GM15510 (cell line): Measurements from ENCODE around the gene C9orf57.

ENCODE experiments used
- POLR2A ChIP-seq: IDR thresholded peaks from 3 replicates; pipeline ENCODE4 v1.6.1; 2011; ENCODE audit warnings: borderline replicate concordance; ENCODE audit not compliant: insufficient read length; ENCODE audit errors: extremely low read depth

Gene C9orf57

DNA sequence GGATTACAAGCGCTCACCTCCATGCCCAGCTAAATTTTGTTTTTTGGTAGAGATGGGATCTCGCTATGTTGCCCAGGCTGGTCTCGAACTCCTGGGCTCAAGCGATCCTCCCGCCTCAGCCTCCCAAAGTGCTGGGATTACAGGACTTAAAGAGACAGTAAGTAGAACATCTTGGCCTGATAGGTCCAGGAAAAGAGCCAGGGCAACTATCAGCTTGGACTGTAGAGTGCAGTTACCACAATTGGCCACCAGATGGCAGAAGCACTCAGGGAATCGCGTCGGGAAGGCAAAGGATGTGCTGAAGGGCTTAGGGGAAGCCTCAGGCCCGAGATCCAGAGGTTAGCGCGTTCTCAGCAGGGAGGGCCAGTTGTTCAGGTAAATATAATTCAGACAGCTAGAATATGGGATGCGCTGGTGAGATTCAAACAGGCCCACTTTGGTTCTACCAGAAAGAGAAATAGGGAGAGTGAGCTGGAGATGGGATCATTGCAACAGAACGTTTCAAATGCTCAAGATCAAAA lies 21.5 kb downstream of the C9orf57 start:
- no peak for TF ChIP-seq POLR2A

DNA sequence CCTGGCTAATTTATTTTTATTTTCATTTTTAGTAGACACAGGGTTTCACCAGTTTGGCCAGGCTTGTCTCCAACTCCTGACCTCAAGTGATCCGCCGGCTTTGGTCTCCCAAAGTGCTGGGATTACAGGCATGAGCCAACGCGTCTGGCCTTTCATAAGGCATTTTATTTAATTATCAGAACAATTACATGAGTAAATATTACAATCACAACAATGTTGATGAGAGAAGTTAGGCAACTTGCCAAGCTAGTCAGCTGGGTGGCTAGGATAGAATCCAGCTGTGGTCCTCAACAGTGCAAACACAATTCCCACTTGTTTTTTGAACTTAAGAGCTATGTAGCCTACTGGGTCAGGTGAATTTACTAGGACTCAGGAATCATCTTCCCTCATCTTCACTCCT lies 22.0 kb downstream of the C9orf57 start:
- no peak for TF ChIP-seq POLR2A

DNA sequence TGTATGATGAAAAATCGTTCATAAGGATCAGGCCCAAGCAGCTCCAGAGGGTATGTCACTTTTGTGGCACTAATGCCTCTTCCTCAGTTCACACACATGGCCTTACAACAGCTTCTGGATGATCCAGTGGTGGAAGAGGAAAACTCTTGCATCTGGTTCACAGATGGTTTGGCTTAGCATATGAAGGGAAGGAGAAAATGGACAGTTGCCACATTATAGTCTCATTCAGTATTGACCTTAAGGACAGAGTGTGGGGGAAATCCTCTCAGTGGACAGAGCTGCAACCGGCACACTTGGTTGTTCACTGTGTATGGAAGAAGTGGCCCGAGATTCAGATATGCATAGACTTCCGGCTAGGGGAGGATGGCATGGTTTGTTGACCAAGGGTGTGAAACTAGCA lies 22.8 kb downstream of the C9orf57 start:
- TF ChIP-seq POLR2A = no peak

DNA sequence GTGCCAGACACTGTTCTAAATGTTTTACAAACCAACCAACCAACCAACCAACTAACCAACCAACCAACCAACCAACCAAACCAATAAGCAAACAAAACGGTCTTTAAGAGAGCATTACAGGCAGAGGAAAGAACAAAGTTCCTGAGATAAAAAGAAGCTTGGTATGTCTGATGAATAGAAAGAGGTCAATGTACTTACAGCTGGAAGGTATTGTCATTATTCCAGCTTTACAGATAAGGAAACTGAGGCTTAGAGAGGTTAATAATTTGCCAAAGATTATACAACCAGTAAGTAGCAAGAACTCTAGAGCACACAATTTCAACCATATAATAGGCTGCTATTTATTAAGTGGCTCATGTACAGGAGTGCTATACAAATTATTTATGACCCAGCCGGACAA lies 29.6 kb downstream of the C9orf57 start:
- no peak for TF ChIP-seq POLR2A

DNA sequence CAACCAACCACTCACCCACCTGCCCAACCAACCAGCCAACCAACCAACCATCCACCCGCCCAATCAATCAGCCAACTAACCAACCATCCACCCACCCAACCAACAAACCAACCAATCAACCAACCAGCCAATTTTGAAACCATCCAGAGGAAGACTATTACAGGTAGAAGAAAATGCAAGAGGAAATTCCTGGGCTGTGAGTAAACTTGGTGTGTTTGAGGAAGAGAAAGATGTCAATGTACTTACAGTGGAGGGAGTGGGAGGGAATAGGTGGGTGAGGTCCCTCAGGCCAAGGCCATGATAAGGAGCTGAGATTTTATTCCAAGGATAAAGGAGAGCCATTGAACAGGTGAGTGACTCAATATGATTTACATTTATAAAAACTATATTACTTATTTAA lies 30.4 kb downstream of the C9orf57 start:
- TF ChIP-seq POLR2A = no peak

DNA sequence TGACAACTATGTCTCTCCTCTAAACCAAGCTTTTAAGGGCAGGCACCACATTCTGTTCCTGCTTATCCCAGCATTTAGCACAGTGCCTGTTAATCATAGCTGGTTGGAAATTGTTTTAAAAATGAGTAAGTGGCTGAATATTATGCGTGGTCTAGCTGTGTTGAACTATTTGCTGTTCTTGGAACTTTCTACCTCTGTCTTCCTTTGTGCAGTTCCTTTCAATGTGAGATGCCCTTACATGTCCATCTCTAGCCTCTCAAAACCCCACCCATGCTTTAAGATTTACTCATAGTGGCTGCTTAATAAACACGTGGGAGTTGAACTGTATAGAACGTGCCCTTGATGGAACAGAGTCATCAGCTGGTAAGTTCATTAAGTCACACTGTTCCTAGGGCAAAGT lies 34.5 kb downstream of the C9orf57 start:
- no peak for TF ChIP-seq POLR2A

DNA sequence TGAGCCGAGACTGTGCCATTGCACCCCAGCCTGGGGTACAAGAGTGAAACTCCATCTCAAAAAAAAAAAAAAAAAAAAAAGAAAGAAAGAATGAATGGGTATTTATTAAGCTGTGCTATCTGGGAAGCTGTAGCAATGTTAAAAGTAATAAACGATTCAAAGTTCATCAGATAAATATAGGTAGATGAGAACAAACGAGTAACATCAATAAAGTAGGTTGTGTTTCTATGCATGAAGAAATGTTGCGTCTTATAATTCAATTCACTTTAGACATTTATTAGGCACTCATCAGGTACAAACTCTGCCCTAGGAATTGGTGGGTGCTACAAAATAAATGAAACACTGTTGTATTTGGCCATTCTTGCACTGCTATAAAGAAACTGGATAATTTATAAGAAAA lies 36.8 kb downstream of the C9orf57 start:
- TF ChIP-seq POLR2A = no peak

DNA sequence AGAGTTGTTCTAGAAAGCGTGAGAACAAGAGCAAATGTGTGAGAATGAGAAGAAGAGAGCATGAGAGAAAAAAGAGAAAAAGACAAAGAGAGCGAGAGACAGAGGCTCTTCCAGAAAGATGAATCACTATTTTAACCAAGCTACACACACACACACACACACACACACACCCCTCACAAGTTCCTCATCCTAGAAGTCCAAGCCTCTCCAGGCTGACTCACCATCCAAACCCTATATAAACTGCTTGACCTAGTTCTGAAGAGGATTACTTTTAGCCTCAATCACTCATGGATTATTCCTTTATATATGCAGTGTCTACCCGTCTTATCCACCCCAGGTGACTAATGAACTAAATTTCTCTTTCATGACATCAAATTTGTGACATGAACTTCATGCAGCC lies 37.6 kb downstream of the C9orf57 start:
- TF ChIP-seq POLR2A = no peak

DNA sequence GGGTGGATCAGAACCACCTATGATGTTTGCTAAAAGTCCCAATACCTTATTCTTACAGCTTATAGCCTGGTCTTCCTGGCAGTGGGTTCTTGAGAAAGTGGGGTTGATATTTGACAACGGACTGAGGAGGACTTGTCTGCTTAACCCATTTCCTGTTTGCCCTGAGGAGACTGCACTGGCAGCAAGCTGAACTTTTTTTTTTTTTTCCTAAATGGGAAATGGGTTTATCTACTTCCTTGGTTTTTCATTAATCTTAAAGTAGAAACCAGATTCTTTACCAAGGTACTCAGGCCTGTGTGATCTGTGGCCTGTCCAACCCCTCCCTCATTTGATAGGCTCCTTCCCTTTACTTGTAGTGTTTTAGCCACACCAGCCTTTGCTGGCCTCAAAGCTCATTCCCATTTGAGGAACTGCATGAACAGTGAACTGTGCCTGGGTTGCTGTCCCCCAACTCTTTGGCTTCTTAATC lies 47.1 kb downstream of the C9orf57 start:
- no peak for TF ChIP-seq POLR2A

DNA sequence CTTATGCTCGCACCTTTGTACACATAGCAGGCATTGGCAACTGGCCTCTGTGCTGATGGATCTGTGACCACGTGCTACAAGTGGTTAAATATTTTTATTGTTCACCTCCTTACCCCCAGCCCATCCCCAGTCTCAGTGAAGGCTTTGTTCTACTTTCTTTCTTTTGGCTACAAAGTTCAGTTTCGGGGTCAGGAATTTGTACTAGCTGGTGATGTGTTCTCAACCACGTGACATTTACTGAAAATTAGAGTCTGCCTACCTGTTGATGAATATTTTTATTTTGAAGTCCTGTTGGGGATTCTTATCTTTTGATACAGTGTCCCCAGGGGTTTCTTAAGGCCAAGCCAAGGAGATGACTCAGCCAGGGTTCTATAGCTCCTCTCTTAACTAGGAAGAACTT lies 47.8 kb downstream of the C9orf57 start:
- TF ChIP-seq POLR2A = no peak

DNA sequence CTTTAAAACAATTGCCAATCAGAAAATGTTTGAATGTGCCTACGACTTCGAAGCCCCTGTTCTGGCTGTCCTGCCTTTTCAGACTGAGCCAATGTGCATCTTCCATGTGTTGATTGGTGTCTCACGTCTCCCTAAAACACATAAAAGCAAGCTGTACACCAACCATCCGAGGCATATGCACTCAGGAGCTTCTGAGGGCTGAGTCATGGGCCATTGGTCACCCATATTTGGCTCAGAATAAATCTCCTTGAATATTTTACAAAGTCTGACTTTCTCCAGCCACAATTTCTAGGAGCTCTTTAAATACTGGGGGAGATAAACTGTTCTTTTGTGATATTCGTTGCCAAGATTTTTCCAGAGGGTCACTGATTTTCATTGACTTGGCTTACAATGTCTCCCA lies 53.9 kb downstream of the C9orf57 start:
- no peak for TF ChIP-seq POLR2A

DNA sequence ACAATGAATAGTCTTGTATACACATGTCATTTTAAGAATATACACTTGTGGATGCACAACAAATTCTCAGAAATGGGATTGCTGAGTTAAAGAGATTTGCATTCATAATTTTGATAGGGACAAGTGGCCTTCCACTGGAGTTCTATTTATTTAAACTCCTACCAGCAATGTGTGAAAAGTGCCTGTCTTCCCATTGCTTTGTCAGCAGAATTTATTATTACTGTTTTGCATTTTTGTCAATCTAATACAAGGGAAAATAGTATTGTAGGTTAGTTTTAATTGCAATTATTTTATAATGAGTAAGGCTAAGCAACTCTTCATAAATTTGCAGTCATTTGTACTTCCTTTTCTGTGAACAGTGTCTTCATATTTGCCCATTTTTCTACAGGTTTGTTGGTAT lies 55.0 kb downstream of the C9orf57 start:
- TF ChIP-seq POLR2A = no peak
